ENCODE data around the gene P2RX6.

The P2RX6 gene

GRCh38 chr22:21067075-21067900 lies 52.3 kb downstream of the P2RX6 start:
- Histone ChIP-seq H2BK12ac (ENCODE audit: low read length in 2 of 2) (no peak overlapping the region), H3K79me1 (replicated peaks; ENCODE audit: low read length, poor library complexity, severe bottlenecking) (no peaks in the 10 kb centered on the region), H3K18ac (ENCODE audit: low read depth in 1 of 2, low read length in 2 of 2) (no peak overlapping the region), H3K4me1 (ENCODE audit: control insufficient read depth, insufficient read depth, low read depth, low read length) (no peaks in the 10 kb centered on the region), H3K14ac (ENCODE audit: low read length in 2 of 2) (no peak overlapping the region), H3K9ac (ENCODE audit: low read length) (no peak overlapping the region), H2BK15ac (ENCODE audit: low read depth, poor library complexity, severe bottlenecking) (no peak overlapping the region), H2BK5ac (ENCODE audit: low read depth, low read length, poor library complexity, severe bottlenecking) (no peak overlapping the region), H2BK120ac (ENCODE audit: low read depth, low read length) (no peak overlapping the region), H2AK5ac (ENCODE audit: low read length, severe bottlenecking) (no peak overlapping the region), H3K9me3 (ENCODE audit: control insufficient read depth, low read length) (peaks cover 6% of the 10 kb centered on the region), H3K4ac (ENCODE audit: low read depth in 1 of 2, low read length in 2 of 2) (no peak overlapping the region), H4K91ac (ENCODE audit: low read length) (no peak overlapping the region), H3K23ac (ENCODE audit: low read length in 2 of 2) (no peak overlapping the region), H3K36me3 (ENCODE audit: control insufficient read depth in 1 of 2, insufficient read depth in 2 of 2, low read depth in 1 of 2, low read length in 2 of 2) (no peaks in the 10 kb centered on the region), H3K27ac (ENCODE audit: low read length, poor library complexity, severe bottlenecking) (no peak overlapping the region), H3K4me3 (ENCODE audit: insufficient read depth in 1 of 2, low read depth in 1 of 2, low read length in 2 of 2) (no peak overlapping the region), H3K4me2 (ENCODE audit: low read length, poor library complexity, severe bottlenecking) (no peak overlapping the region), H2AFZ (ENCODE audit: low read depth, low read length) (no peak overlapping the region), H3K27me3 (ENCODE audit: control insufficient read depth in 1 of 2, insufficient read depth in 1 of 2, low read length in 2 of 2) (peaks cover 5 to 23% of the 10 kb centered on the region in 2 experiments), H4K8ac (ENCODE audit: low read length) (no peak overlapping the region)
- 88% methylated on average over 28 of the region's 28 CpGs for WGBS
- no peak for DNase-seq

- Histone ChIP-seq H2AFZ (ENCODE audit: low read depth, low read length) (no peak overlapping the region), H2BK120ac (ENCODE audit: low read depth, low read length) (no peak overlapping the region), H3K4me3 (ENCODE audit: insufficient read depth in 1 of 2, low read depth in 1 of 2, low read length in 2 of 2) (no peak overlapping the region), H3K27me3 (ENCODE audit: control insufficient read depth in 1 of 2, insufficient read depth in 1 of 2, low read length in 2 of 2) (peaks cover 7 to 23% of the 10 kb centered on the region in 2 experiments), H3K27ac (ENCODE audit: low read length, poor library complexity, severe bottlenecking) (no peak overlapping the region), H2BK15ac (ENCODE audit: low read depth, poor library complexity, severe bottlenecking) (no peak overlapping the region), H4K8ac (ENCODE audit: low read length) (no peak overlapping the region), H3K9me3 (ENCODE audit: control insufficient read depth, low read length) (peaks cover 6% of the 10 kb centered on the region), H3K18ac (ENCODE audit: low read depth in 1 of 2, low read length in 2 of 2) (no peak overlapping the region), H2BK12ac (ENCODE audit: low read length in 2 of 2) (no peak overlapping the region), H3K4me1 (ENCODE audit: control insufficient read depth, insufficient read depth, low read depth, low read length) (no peaks in the 10 kb centered on the region), H3K9ac (ENCODE audit: low read length) (no peak overlapping the region), H3K23ac (ENCODE audit: low read length in 2 of 2) (no peak overlapping the region), H4K91ac (ENCODE audit: low read length) (no peak overlapping the region), H3K4me2 (ENCODE audit: low read length, poor library complexity, severe bottlenecking) (no peak overlapping the region), H3K14ac (ENCODE audit: low read length in 2 of 2) (no peak overlapping the region), H3K36me3 (ENCODE audit: control insufficient read depth in 1 of 2, insufficient read depth in 2 of 2, low read depth in 1 of 2, low read length in 2 of 2) (no peaks in the 10 kb centered on the region), H2AK5ac (ENCODE audit: low read length, severe bottlenecking) (no peak overlapping the region), H3K4ac (ENCODE audit: low read depth in 1 of 2, low read length in 2 of 2) (no peak overlapping the region), H3K79me1 (replicated peaks; ENCODE audit: low read length, poor library complexity, severe bottlenecking) (no peaks in the 10 kb centered on the region), H2BK5ac (ENCODE audit: low read depth, low read length, poor library complexity, severe bottlenecking) (no peak overlapping the region)
- WGBS: 92% methylated on average over 10 of the region's 12 CpGs
- DNase-seq: no peak
Measured at GRCh38 chr22:21067901-21068680, 53.1 kb downstream of the P2RX6 start.

- Histone ChIP-seq H3K4me2 (ENCODE audit: low read length, poor library complexity, severe bottlenecking) (no peak overlapping the region), H4K8ac (ENCODE audit: low read length) (no peak overlapping the region), H2AFZ (ENCODE audit: low read depth, low read length) (no peak overlapping the region), H3K23ac (ENCODE audit: low read length in 2 of 2) (no peak overlapping the region), H3K79me1 (replicated peaks; ENCODE audit: low read length, poor library complexity, severe bottlenecking) (no peaks in the 10 kb centered on the region), H3K36me3 (ENCODE audit: control insufficient read depth in 1 of 2, insufficient read depth in 2 of 2, low read depth in 1 of 2, low read length in 2 of 2) (no peaks in the 10 kb centered on the region), H3K4ac (ENCODE audit: low read depth in 1 of 2, low read length in 2 of 2) (no peak overlapping the region), H3K18ac (ENCODE audit: low read depth in 1 of 2, low read length in 2 of 2) (no peak overlapping the region), H3K14ac (ENCODE audit: low read length in 2 of 2) (no peak overlapping the region), H3K4me3 (ENCODE audit: insufficient read depth in 1 of 2, low read depth in 1 of 2, low read length in 2 of 2) (no peak overlapping the region), H2AK5ac (ENCODE audit: low read length, severe bottlenecking) (no peak overlapping the region), H3K9me3 (ENCODE audit: control insufficient read depth, low read length) (peaks cover 6% of the 10 kb centered on the region), H2BK5ac (ENCODE audit: low read depth, low read length, poor library complexity, severe bottlenecking) (no peak overlapping the region), H3K27ac (ENCODE audit: low read length, poor library complexity, severe bottlenecking) (no peak overlapping the region), H2BK120ac (ENCODE audit: low read depth, low read length) (no peak overlapping the region), H4K91ac (ENCODE audit: low read length) (no peak overlapping the region), H3K9ac (ENCODE audit: low read length) (no peak overlapping the region), H3K4me1 (ENCODE audit: control insufficient read depth, insufficient read depth, low read depth, low read length) (no peaks in the 10 kb centered on the region), H2BK12ac (ENCODE audit: low read length in 2 of 2) (no peak overlapping the region), H3K27me3 (ENCODE audit: control insufficient read depth in 1 of 2, insufficient read depth in 1 of 2, low read length in 2 of 2) (peaks cover 7 to 23% of the 10 kb centered on the region in 2 experiments), H2BK15ac (ENCODE audit: low read depth, poor library complexity, severe bottlenecking) (no peak overlapping the region)
- 67% methylated on average over 2 of the region's 4 CpGs for WGBS
- no peak for DNase-seq
Measured at GRCh38 chr22:21068681-21069276, 53.8 kb downstream of the P2RX6 start.

- no peak overlapping the region for H3K4me3 ChIP-seq (ENCODE audit: insufficient read depth in 1 of 2, low read depth in 1 of 2, low read length in 2 of 2)
- H2AK5ac ChIP-seq (ENCODE audit: low read length, severe bottlenecking): no peak overlapping the region
- H2AFZ ChIP-seq (ENCODE audit: low read depth, low read length): no peak overlapping the region
- H3K4me2 ChIP-seq (ENCODE audit: low read length, poor library complexity, severe bottlenecking): no peak overlapping the region
- 95% methylated on average over 3 of the region's 5 CpGs for WGBS
- H3K9ac ChIP-seq (ENCODE audit: low read length): no peak overlapping the region
- no peak overlapping the region for H4K8ac ChIP-seq (ENCODE audit: low read length)
- H3K27me3 ChIP-seq (ENCODE audit: control insufficient read depth in 1 of 2, insufficient read depth in 1 of 2, low read length in 2 of 2): peaks cover 7 to 19% of the 10 kb centered on the region in 2 experiments
- no peaks in the 10 kb centered on the region for H3K4me1 ChIP-seq (ENCODE audit: control insufficient read depth, insufficient read depth, low read depth, low read length)
- no peak overlapping the region for H3K18ac ChIP-seq (ENCODE audit: low read depth in 1 of 2, low read length in 2 of 2)
- H3K36me3 ChIP-seq (ENCODE audit: control insufficient read depth in 1 of 2, insufficient read depth in 2 of 2, low read depth in 1 of 2, low read length in 2 of 2): no peaks in the 10 kb centered on the region
- no peak overlapping the region for H3K27ac ChIP-seq (ENCODE audit: low read length, poor library complexity, severe bottlenecking)
- H3K9me3 ChIP-seq (ENCODE audit: control insufficient read depth, low read length): peaks cover 6% of the 10 kb centered on the region
- no peak overlapping the region for H2BK12ac ChIP-seq (ENCODE audit: low read length in 2 of 2)
- no peak overlapping the region for H4K91ac ChIP-seq (ENCODE audit: low read length)
- no peak overlapping the region for H3K14ac ChIP-seq (ENCODE audit: low read length in 2 of 2)
- no peak overlapping the region for H2BK120ac ChIP-seq (ENCODE audit: low read depth, low read length)
- H2BK15ac ChIP-seq (ENCODE audit: low read depth, poor library complexity, severe bottlenecking): no peak overlapping the region
- H3K4ac ChIP-seq (ENCODE audit: low read depth in 1 of 2, low read length in 2 of 2): no peak overlapping the region
- no peaks in the 10 kb centered on the region for H3K79me1 ChIP-seq (replicated peaks; ENCODE audit: low read length, poor library complexity, severe bottlenecking)
- no peak overlapping the region for H3K23ac ChIP-seq (ENCODE audit: low read length in 2 of 2)
- no peak overlapping the region for H2BK5ac ChIP-seq (ENCODE audit: low read depth, low read length, poor library complexity, severe bottlenecking)
- DNase-seq: no peak
Measured at GRCh38 chr22:21069375-21069774, 54.4 kb downstream of the P2RX6 start.

Measured in mesenchymal stem cell (in vitro differentiated cells and primary cell).